ENCODE data around the gene PPARA. TPM values are rescaled to one million over a fixed set of nuclear protein-coding genes. Genes with fewer than 3 reads are reported as not detected.

Gene PPARA
- total and polyA plus RNA-seq, 9 of the 15 experiments (the other 6 are each of a cell fraction or from before 2014, with no cell fraction given) = 0.64 to 5.3 (median 3.5) TPM

GRCh38 chr22:46180370-46181137, 30.2 kb downstream of the PPARA start (continued):
- TF ChIP-seq ZNF699 (CRISPR knock-in tag; IDR thresholded peaks at IDR 0.05; ENCODE audit: insufficient replicate concordance) (no peak), KLF10 (CRISPR knock-in tag; IDR thresholded peaks at IDR 0.05) (no peak), SMARCB1 (IDR thresholded peaks at IDR 0.05; ENCODE audit: insufficient read length, low read depth) (no peak), TEAD4 (IDR thresholded peaks at IDR 0.05; ENCODE audit: low read length) (peak; percentile 86), TEAD4 (CRISPR knock-in tag; IDR thresholded peaks at IDR 0.05; ENCODE audit: borderline replicate concordance) (no peak), CBFB (CRISPR knock-in tag; IDR thresholded peaks at IDR 0.05) (no peak), TRIM24 (IDR thresholded peaks at IDR 0.05) (peak; percentile 83 to 89), ZNF217 (CRISPR knock-in tag; IDR thresholded peaks at IDR 0.05) (no peak), HDAC1 (IDR thresholded peaks at IDR 0.05) (0 out of 4 replicates have a peak, but pooled peaks of 1 of the 2 experiments have one; percentile 24), ZBTB17 (CRISPR knock-in tag; IDR thresholded peaks at IDR 0.05) (no peak), ZNF551 (CRISPR knock-in tag; IDR thresholded peaks at IDR 0.05) (no peak), TRIM28 (IDR thresholded peaks at IDR 0.05) (no peak), ZNF592 (IDR thresholded peaks at IDR 0.05) (peak; percentile 34; the same call in 1 of the 2 replicates), SUPT5H (IDR thresholded peaks at IDR 0.05) (no peak), CBX5 (IDR thresholded peaks at IDR 0.05; ENCODE audit: borderline replicate concordance, low read depth) (no peak), RB1 (IDR thresholded peaks at IDR 0.05; ENCODE audit: low read depth) (no peak), CCNT2 (IDR thresholded peaks at IDR 0.05; ENCODE audit: borderline replicate concordance, extremely low read depth, insufficient read length, low read depth, low read length) (peak; percentile 48), TAL1 (IDR thresholded peaks at IDR 0.05) (peak; percentile 87), EP300 (IDR thresholded peaks at IDR 0.05; ENCODE audit: low read length) (peak; percentile 72), ELF4 (CRISPR knock-in tag; IDR thresholded peaks at IDR 0.05) (no peak), FUS (optimal IDR thresholded peaks at IDR 0.05; ENCODE audit: low read depth, low read length) (no peak), PHB (CRISPR knock-in tag; IDR thresholded peaks at IDR 0.05) (no peak), RBM14 (IDR thresholded peaks at IDR 0.05; ENCODE audit: borderline replicate concordance, insufficient read depth, low read depth, low read length) (no peak), TAF7 (tag; IDR thresholded peaks at IDR 0.05) (no peak), NR2F6 (CRISPR knock-in tag; IDR thresholded peaks at IDR 0.05) (no peak), ILK (tag; IDR thresholded peaks at IDR 0.05; ENCODE audit: borderline replicate concordance, low read depth) (no peak)

Data from K562 (cell line).